K562 treated with DMSO at 1 percent for 12 hours (cell line): Measurements from ENCODE around the gene KCTD3. TPM values are rescaled to one million over a fixed set of nuclear protein-coding genes. Genes with fewer than 3 reads are reported as not detected.

ENCODE experiments used
- total RNA-seq: library from RNA; unstranded; fragments of 300-600 nt; gene quantifications from 2 replicates; pipeline ENCODE4 v1.2.3, GENCODE V29; 2022; ENCODE audit not compliant: insufficient read depth

KCTD3 gene
- total RNA-seq: 10.0 and 30.1 TPM in 2 replicates

GRCh38 chr1:215566556-215567490, at the start of gene KCTD3:
Gene KCTD3 (plus strand): TSS chr1:215567304. CDS start chr1:215567686, 382 bp downstream.

